Lower lobe of right lung (tissue), 2 donors: Measurements from ENCODE around the gene IL18R1. TPM values are rescaled to one million over a fixed set of nuclear protein-coding genes. Genes with fewer than 3 reads are reported as not detected.
A peak's percentile ranks its signal among the peaks of the same experiment; 100 is the strongest.

Source experiments
- ATAC-seq, 2 donors: fragments of 200-7000 bp; cut with Tn5 transposase; one replicate each; pipeline ENCODE4 v1.9.1; 2020 to 2022; ENCODE audit warnings: mild to moderate bottlenecking in 2 of 2, moderate library complexity in 2 of 2
- DNase-seq: peaks from one replicate; pipeline ENCODE4 v3.0.0-alpha.2; 2020
- H3K27ac ChIP-seq: fragments of 200-600 bp; one replicate; pipeline ENCODE4 v1.8.0; 2022
- H3K27me3 ChIP-seq: fragments of 200-600 bp; one replicate; pipeline ENCODE4 v1.8.0; 2022; ENCODE audit warnings: low read depth
- H3K36me3 ChIP-seq: fragments of 200-600 bp; one replicate; pipeline ENCODE4 v1.8.0; 2022; ENCODE audit warnings: mild to moderate bottlenecking
- H3K4me1 ChIP-seq: fragments of 200-600 bp; one replicate; pipeline ENCODE4 v1.8.0; 2022
- H3K4me3 ChIP-seq: fragments of 200-600 bp; one replicate; pipeline ENCODE4 v1.8.0; 2022; ENCODE audit warnings: mild to moderate bottlenecking
- H3K9me3 ChIP-seq: fragments of 200-600 bp; one replicate; pipeline ENCODE4 v1.8.0; 2022
- intact Hi-C: fragments of 100-400 bp; cut with DNase I; formaldehyde crosslinking; loops from one replicate; pipeline ENCODE4 v1.11.0; 2022
- total RNA-seq: library from RNA; stranded (reverse); fragmentation: NEBNext Ultra II Directional; extraction: Animal tissue kit (Norgen Biotek cat#: 25700); gene quantifications from one replicate; pipeline ENCODE4 v1.2.1, GENCODE V29; 2021
- TF ChIP-seq, protein P1 (sequence below): fragments of 200-600 bp; IDR thresholded peaks from one replicate; pipeline ENCODE4 v1.8.0; 2022; ENCODE audit warnings: antibody characterized with exemption, mild to moderate bottlenecking
- donor health status: DM: no; HTN: yes; CAD: no; lungs with severe emphysema.

Gene IL18R1
- total RNA-seq, 1 donor from 2014 or later: 27.5 TPM

DNA sequence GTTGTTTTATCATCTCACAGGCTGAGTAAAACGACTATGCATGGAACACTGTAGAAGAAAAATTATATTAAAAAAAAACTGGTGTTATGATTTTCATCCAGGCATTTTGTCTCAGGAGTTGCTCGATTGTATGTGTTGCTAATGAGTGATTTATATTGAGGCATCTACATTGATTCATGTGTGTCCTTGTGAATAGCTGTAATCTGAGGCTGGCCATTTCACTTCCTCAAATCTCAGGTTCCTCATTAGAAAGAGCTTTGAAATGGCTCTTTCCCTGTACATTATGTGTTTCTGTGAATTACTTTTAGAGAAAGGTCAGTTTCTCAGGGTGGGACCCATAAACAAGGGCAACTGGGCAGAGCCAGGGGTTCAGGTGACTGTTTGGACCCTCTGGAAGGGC is 2.3 kb downstream of the IL18R1 start:
- no peak for ATAC-seq
- Histone ChIP-seq H3K4me1 (peaks cover 25% of the 10 kb centered on the region), H3K36me3 (peaks cover 4% of the 10 kb centered on the region), H3K27ac (peak overlapping the region; percentile 90), H3K4me3 (peak overlapping the region; percentile 85), H3K27me3 (no peaks in the 10 kb centered on the region), H3K9me3 (no peaks in the 10 kb centered on the region)
- intact Hi-C loops: no loop called here
- TF ChIP-seq, protein P1, sequence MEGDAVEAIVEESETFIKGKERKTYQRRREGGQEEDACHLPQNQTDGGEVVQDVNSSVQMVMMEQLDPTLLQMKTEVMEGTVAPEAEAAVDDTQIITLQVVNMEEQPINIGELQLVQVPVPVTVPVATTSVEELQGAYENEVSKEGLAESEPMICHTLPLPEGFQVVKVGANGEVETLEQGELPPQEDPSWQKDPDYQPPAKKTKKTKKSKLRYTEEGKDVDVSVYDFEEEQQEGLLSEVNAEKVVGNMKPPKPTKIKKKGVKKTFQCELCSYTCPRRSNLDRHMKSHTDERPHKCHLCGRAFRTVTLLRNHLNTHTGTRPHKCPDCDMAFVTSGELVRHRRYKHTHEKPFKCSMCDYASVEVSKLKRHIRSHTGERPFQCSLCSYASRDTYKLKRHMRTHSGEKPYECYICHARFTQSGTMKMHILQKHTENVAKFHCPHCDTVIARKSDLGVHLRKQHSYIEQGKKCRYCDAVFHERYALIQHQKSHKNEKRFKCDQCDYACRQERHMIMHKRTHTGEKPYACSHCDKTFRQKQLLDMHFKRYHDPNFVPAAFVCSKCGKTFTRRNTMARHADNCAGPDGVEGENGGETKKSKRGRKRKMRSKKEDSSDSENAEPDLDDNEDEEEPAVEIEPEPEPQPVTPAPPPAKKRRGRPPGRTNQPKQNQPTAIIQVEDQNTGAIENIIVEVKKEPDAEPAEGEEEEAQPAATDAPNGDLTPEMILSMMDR: no peak
- DNase-seq: no peak

DNA sequence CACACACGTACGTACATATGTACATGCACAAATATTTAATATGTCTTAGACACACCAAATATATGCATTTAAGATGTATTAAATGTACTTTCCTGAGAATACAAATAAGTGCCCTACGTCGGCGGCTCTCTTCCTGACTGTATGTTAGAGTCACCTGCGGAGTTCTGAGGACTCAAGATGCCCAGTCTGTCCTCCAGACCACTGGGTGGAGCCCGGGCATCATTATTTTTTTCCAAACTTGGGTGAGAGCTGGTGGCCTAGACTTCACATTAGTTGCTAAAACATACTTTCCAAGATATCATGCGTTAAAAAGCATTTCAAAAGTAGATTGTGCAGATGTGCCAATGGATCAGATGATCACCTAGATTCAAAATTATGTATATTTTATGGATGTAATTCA is 2.9 kb downstream of the IL18R1 start:
- intact Hi-C loops: no loop called here
- Histone ChIP-seq H3K27ac (no peak overlapping the region), H3K27me3 (no peaks in the 10 kb centered on the region), H3K4me1 (peaks cover 25% of the 10 kb centered on the region), H3K4me3 (peak overlapping the region; percentile 85), H3K9me3 (no peaks in the 10 kb centered on the region), H3K36me3 (peaks cover 7% of the 10 kb centered on the region)
- ATAC-seq: no peak
- DNase-seq: no peak
- TF ChIP-seq, protein P1: no peak

DNA sequence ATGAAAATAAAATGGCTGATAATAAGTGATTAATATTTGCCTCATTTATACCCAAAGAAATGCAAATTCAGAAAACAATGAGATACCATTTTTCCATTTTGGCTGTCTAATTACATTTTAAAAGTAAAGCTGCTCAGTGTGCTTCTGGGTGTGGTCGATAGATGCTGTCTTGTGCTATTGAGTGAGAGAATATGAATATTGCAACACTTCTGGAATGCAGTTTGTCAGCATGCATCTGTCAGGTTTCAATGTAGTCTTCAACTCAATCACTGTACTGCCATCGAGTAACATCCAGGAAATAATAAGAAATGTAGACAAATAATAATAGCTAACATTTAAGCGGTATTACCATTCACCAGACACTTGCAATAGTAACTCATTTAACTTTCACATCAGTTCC is 3.9 kb downstream of the IL18R1 start:
- intact Hi-C loops: no loop called here
- H3K9me3 ChIP-seq: no peaks in the 10 kb centered on the region
- H3K36me3 ChIP-seq: peaks cover 7% of the 10 kb centered on the region
- H3K4me3 ChIP-seq: peak overlapping the region; percentile 0
- peaks cover 25% of the 10 kb centered on the region for H3K4me1 ChIP-seq
- H3K27me3 ChIP-seq: no peaks in the 10 kb centered on the region
- no peak for DNase-seq
- ATAC-seq: no peak
- TF ChIP-seq, protein P1: no peak
- no peak overlapping the region for H3K27ac ChIP-seq

DNA sequence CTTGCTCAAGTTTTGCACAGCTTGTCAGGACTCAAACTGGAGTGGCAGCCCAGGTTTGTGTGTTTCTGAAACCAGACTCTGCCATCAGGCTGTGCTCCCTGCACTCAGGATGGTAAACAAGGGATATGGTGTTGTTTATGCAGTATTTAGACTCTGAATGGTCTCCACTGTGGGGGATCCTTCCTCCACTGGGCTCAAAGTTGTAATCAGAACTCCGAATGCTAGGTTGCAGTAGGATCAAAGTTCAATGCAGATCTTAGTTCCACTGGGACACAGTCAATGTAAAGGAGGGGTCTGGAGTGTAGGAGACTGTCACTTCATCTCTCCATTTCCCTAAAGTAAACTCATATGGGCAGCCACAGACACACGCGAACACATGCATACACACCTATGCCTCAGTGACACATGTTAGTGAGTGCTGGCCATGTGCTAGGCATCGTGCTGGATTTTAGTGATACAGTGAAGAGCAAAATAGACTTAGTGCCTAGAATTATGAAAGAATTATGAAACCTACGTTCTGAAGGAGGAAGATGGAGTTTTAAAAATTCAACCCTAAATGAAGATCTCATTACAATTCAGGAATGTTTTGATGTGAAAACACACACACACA is 6.1 kb downstream of the IL18R1 start:
- H3K9me3 ChIP-seq: peaks cover 11% of the 10 kb centered on the region
- intact Hi-C loops: no loop called here
- no peaks in the 10 kb centered on the region for H3K27me3 ChIP-seq
- TF ChIP-seq, protein P1: no peak
- no peak overlapping the region for H3K27ac ChIP-seq
- H3K4me1 ChIP-seq: peaks cover 14% of the 10 kb centered on the region
- H3K4me3 ChIP-seq: no peak overlapping the region
- no peak for ATAC-seq
- H3K36me3 ChIP-seq: peaks cover 7% of the 10 kb centered on the region
- no peak for DNase-seq

DNA sequence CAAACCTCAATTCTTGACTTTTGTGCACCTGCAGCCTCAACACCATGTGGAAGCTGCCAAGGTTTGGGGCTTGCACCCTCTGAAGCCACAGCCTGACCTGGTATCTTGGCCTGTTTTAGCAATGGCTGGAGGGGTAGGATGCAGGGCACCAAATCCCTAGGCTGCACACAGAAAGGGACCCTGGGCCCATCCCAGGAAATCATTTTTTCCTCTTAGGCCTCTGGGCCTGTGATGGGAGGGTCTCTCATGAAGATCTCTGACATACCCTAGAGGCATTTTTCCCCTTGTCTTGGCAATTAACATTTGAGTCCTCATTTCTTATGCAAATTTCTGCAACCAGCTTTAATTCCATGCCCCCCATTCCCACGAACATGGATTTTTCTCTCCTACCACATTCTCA is 10.2 kb downstream of the IL18R1 start:
- TF ChIP-seq, protein P1: no peak
- no peak overlapping the region for H3K27ac ChIP-seq
- DNase-seq (no peak), ATAC-seq (no peak)
- H3K36me3 ChIP-seq: peaks cover 7% of the 10 kb centered on the region
- H3K9me3 ChIP-seq: peaks cover 11% of the 10 kb centered on the region
- H3K4me3 ChIP-seq: no peak overlapping the region
- H3K4me1 ChIP-seq: no peaks in the 10 kb centered on the region
- intact Hi-C loops: no loop called here
- no peaks in the 10 kb centered on the region for H3K27me3 ChIP-seq
